Activated CD8-positive, alpha-beta T cell treated with anti-CD3 and anti-CD28 coated beads for 36 hours (primary cell): ENCODE results near the gene KIAA0408. TPM values are rescaled to one million over a fixed set of nuclear protein-coding genes. Genes with fewer than 3 reads are reported as not detected.

Experiments used
- ATAC-seq: fragments of 200-7000 bp; cut with Tn5 transposase; one replicate; pipeline ENCODE4 v1.10.0; 2021; ENCODE audit warnings: mild to moderate bottlenecking, moderate library complexity
- CTCF ChIA-PET: fragments of 350-600 bp; sonication (Branson Sonifier 250); formaldehyde crosslinking; loops from one replicate; lab custom pipeline; 2021; ENCODE audit warnings: antibody characterized with exemption; lab: Charles Lee
- POLR2A ChIA-PET: fragments of 350-600 bp; sonication (Branson Sonifier 250); formaldehyde crosslinking; loops from one replicate; lab custom pipeline; 2021; ENCODE audit warnings: antibody characterized with exemption; lab: Charles Lee
- DNase-seq: peaks from one replicate; pipeline ENCODE4 v3.0.0-alpha.2; 2020
- H3K27ac Mint-ChIP-seq: one replicate; pipeline ENCODE4 v1.8.0; 2021; ENCODE audit warnings: mild to moderate bottlenecking, mixed read lengths
- H3K27me3 Mint-ChIP-seq: one replicate; pipeline ENCODE4 v1.8.0; 2021; ENCODE audit warnings: mixed read lengths
- H3K36me3 Mint-ChIP-seq: one replicate; pipeline ENCODE4 v1.8.0; 2021; ENCODE audit warnings: low read depth, mixed read lengths
- H3K4me1 Mint-ChIP-seq: one replicate; pipeline ENCODE4 v1.8.0; 2021; ENCODE audit warnings: low read depth, mixed read lengths
- H3K4me3 Mint-ChIP-seq: one replicate; pipeline ENCODE4 v1.8.0; 2021; ENCODE audit warnings: mild to moderate bottlenecking, moderate library complexity, mixed read lengths
- H3K9me3 Mint-ChIP-seq: one replicate; pipeline ENCODE4 v1.8.0; 2021; ENCODE audit warnings: mixed read lengths
- intact Hi-C: fragments of 100-400 bp; cut with micrococcal nuclease; formaldehyde crosslinking; loops from one replicate; pipeline ENCODE4 v1.10.0; 2022
- total RNA-seq, 2 experiments: library from RNA; stranded (reverse); gene quantifications; one replicate each; pipeline ENCODE4 v1.2.3, GENCODE V29; 2021
- TF ChIP-seq, protein P1 (sequence below): fragments of 200-600 bp; IDR thresholded peaks from one replicate; pipeline ENCODE4 v1.8.0; 2022; ENCODE audit warnings: antibody characterized with exemption, mild to moderate bottlenecking

KIAA0408 gene
- total RNA-seq, 2 experiments from 2014 or later: 1.8 to 2.6 TPM

DNA sequence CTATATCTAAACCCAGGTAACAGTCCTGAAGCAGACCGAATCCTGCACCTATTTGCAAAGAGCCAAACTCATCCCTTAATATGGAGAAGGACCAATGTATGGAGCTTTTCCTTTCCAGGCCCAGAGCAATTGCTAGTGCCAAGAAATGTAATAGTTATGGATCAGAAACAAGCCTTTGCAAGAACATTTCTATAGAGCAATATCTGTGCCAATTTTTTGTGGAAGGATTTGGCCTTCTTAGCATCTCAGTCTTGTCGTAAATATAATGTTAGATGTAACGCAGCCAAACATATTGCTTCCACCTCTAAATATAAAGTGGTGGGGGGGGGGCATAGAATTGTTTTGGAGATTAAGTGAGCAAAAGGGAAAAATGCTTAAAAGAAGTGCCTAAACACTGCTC, 2.7 kb downstream of the KIAA0408 start:
- H3K27ac Mint-ChIP-seq: no peak overlapping the region
- H3K4me1 Mint-ChIP-seq: no peaks in the 10 kb centered on the region
- H3K36me3 Mint-ChIP-seq: no peaks in the 10 kb centered on the region
- intact Hi-C loops: no loop called here
- ChIA-PET POLR2A (no interaction called here), CTCF (no interaction called here)
- DNase-seq (no peak), ATAC-seq (no peak)
- H3K9me3 Mint-ChIP-seq: no peaks in the 10 kb centered on the region
- H3K4me3 Mint-ChIP-seq: no peak overlapping the region
- H3K27me3 Mint-ChIP-seq: peaks cover 4% of the 10 kb centered on the region
- TF ChIP-seq, protein P1, sequence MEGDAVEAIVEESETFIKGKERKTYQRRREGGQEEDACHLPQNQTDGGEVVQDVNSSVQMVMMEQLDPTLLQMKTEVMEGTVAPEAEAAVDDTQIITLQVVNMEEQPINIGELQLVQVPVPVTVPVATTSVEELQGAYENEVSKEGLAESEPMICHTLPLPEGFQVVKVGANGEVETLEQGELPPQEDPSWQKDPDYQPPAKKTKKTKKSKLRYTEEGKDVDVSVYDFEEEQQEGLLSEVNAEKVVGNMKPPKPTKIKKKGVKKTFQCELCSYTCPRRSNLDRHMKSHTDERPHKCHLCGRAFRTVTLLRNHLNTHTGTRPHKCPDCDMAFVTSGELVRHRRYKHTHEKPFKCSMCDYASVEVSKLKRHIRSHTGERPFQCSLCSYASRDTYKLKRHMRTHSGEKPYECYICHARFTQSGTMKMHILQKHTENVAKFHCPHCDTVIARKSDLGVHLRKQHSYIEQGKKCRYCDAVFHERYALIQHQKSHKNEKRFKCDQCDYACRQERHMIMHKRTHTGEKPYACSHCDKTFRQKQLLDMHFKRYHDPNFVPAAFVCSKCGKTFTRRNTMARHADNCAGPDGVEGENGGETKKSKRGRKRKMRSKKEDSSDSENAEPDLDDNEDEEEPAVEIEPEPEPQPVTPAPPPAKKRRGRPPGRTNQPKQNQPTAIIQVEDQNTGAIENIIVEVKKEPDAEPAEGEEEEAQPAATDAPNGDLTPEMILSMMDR: no peak

DNA sequence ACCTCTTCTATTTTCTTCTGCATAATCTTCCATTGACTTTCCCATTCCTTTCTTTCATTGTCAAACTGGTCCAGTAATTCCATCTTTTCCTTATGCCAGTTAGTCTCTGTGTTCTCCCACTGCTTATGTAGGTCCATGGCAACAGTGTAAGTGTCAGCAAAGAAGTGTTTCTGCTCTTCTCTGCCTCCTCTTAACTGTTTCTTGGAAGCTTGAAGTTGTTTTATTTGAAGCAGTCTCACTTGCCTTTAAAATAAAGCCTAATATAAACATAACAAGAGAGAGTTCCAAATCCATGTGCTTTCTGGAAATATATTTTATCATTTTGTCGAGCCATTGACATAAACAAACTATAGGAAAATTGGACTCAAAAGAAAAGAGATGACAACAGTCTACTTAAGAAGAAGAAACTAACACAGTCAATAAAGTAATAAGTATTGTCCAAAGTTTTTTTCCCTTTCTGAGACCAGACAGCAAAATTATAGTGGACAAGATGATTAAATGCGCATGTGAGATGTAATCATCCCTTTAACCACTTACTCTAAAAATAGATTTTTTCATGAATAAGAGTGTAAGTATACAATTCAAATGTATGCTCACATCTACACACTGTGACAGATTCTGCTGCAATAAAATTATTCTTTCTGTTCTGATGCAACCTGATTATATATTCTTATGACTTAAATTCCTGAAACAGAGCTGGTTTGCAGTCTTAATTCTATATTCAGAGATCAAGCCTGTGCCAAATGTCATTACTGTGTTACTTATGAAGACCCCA, 5.2 kb downstream of the KIAA0408 start:
- intact Hi-C loops: no loop called here
- Mint-ChIP-seq H3K27ac (no peak overlapping the region), H3K27me3 (peaks cover 4% of the 10 kb centered on the region), H3K36me3 (no peaks in the 10 kb centered on the region), H3K4me1 (no peaks in the 10 kb centered on the region), H3K4me3 (no peak overlapping the region), H3K9me3 (no peaks in the 10 kb centered on the region)
- ChIA-PET CTCF (interaction anchor here (1.3 to 2.0 kb wide), 3 partner anchors 10 to 85 kb away, joined by 3 to 5 read pairs (median 4); no protein-coding TSS in a partner anchor), POLR2A (no interaction called here)
- TF ChIP-seq, protein P1: no peak
- no peak for ATAC-seq
- DNase-seq: no peak

DNA sequence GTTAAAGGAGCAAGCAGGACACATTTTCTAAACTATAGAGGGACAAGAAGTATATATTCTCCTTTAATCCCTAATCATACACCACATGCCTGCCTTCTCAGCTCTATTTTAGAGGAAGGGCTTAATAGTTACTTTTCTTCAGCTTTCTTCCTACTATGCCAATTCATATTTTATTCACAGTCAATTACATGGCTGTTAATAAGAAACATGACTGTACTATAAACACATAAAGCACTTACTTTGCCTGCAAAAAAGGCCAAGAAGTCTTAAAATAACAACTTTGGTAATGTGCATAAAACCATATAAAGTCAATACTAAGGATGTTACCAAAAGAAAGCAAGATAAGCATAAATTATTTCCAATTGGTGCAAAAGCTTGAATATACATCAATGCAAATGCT, 6.4 kb downstream of the KIAA0408 start:
- Mint-ChIP-seq H3K27ac (no peak overlapping the region), H3K27me3 (peaks cover 4% of the 10 kb centered on the region), H3K4me1 (no peaks in the 10 kb centered on the region), H3K4me3 (no peak overlapping the region), H3K36me3 (no peaks in the 10 kb centered on the region), H3K9me3 (no peaks in the 10 kb centered on the region)
- no peak for ATAC-seq
- intact Hi-C loops: no loop called here
- TF ChIP-seq, protein P1: no peak
- CTCF ChIA-PET: interaction anchor here (1.7 to 1.9 kb wide), 2 partner anchors 17 to 86 kb away, joined by 4 read pairs; no protein-coding TSS in a partner anchor
- no peak for DNase-seq
- POLR2A ChIA-PET: no interaction called here

DNA sequence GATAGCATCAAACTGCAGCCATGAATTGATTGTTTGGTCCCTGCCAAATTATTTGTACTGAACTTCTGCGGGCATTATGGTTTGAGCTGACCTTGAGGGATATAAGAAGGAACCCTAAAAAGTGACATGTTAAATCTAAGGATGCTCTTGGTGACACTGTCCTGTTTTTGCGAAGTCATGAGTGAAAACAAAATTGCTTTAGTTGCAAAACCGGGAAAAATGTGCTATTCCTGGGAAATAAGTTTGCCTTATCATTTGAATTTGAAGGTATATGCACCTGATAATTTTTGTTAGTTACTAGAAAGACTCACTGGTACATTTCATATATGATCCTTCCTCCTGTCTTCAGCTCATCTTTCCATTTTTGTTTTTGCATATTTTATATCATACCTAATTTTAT, 7.8 kb downstream of the KIAA0408 start:
- no peaks in the 10 kb centered on the region for H3K9me3 Mint-ChIP-seq
- H3K4me1 Mint-ChIP-seq: no peaks in the 10 kb centered on the region
- intact Hi-C loops: no loop called here
- H3K27me3 Mint-ChIP-seq: peaks cover 4% of the 10 kb centered on the region
- POLR2A ChIA-PET: no interaction called here
- DNase-seq: no peak
- no peak overlapping the region for H3K4me3 Mint-ChIP-seq
- TF ChIP-seq, protein P1: no peak
- CTCF ChIA-PET: no interaction called here
- ATAC-seq: no peak
- H3K27ac Mint-ChIP-seq: no peak overlapping the region
- H3K36me3 Mint-ChIP-seq: no peaks in the 10 kb centered on the region

DNA sequence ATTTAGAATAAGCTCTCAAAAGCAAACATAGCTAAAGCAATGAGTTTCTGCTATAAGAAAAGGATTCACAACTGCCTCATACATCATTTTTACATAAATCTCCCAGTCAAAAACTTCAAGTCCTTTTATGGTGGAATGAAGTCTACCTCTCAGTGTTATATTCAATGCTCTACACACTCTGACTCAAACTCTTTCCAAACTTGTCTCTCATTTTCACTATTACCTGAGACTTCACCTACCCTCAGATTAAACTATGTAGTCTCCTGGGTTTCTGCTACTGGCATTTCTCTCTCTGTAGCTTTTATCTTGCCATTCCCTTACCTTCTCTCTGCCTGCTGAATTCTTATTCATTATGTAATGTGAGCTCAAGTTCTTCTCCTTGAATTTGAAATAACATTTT, 11.4 kb downstream of the KIAA0408 start:
- Mint-ChIP-seq H3K27me3 (peaks cover 7% of the 10 kb centered on the region), H3K9me3 (no peaks in the 10 kb centered on the region), H3K27ac (no peak overlapping the region), H3K4me3 (no peak overlapping the region), H3K4me1 (no peaks in the 10 kb centered on the region), H3K36me3 (no peaks in the 10 kb centered on the region)
- DNase-seq (no peak), ATAC-seq (no peak)
- intact Hi-C loops: no loop called here
- CTCF ChIA-PET: interaction anchor here (1.5 kb wide), 1 partner anchor 69 kb away, joined by 4 read pairs; no protein-coding TSS in a partner anchor
- TF ChIP-seq, protein P1: no peak
- POLR2A ChIA-PET: no interaction called here
